Ovary (tissue), 3 donors: ENCODE measurements around the gene ATP10D.

ENCODE experiments used
- CTCF ChIP-seq, 3 donors: fragments of 450-650 bp in 2 of 3; fragments of 200-600 bp in 1 of 3; IDR thresholded peaks; one replicate each; pipeline versions ENCODE4 v1.5.1 to v1.8.0; 2016 to 2022; ENCODE audit warnings: antibody characterized with exemption in 3 of 3, mild to moderate bottlenecking in 1 of 3
- POLR2A ChIP-seq: fragments of 450-650 bp; IDR thresholded peaks from one replicate; pipeline ENCODE4 v1.6.1; 2017; ENCODE audit warnings: antibody characterized with exemption, mild to moderate bottlenecking, moderate library complexity
- donor health status: DM: no; HTN: no; CAD: no.

- TF ChIP-seq CTCF (IDR thresholded peaks at IDR 0.05) (no peak), POLR2A (no peak)
Measured at GRCh38 chr4:47534772-47535171, 49.7 kb downstream of the ATP10D start.
